ENCODE results near the gene C1QB.
A peak's percentile ranks its signal among the peaks of the same experiment; 100 is the strongest.
"Not testable (repeated sequence)": the region's sequence is repeated elsewhere in the genome, so short reads cannot be mapped to it uniquely, and the experiment has no call there.

C1QB gene

DNA sequence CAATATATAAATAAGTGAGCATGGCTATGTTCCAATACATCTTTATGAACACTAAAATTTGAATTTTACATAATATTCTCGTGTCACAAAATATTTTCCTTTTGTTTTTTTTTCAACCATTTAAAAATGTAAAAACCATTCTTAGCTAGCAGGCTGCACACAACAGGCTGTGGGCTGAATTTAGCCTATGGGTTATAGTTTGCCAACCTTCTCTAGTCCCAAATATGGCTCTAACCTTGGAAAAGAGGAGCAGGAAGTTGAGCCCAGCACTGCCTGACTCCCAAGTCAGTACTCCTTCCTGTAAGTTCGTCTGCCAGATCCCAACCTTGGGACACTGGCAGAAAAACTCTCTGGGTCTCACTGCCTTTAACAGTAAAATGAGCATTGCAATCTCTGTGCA lies 13.4 kb downstream of the C1QB start:
- ATAC-seq (no peak), DNase-seq (no peak)

DNA sequence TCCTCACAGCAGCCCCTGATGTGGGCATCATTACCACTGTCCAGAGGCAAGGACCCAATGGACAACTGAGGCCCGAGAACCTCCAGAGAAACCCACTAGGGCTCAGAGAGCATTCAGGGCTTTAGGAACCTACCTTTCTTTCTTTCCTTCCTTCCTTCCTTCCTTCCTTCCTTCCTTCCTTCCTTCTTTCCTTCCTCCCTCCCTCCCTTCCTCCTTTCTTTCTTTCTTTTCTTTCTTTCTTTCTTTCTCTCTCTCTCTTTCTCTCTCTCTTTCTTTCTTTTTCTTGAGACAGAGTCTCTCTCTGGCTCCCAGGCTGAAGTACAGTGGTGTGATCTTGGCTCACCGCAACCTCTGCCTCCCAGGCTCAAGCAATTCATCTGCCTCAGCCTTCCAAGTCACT lies 15.8 kb downstream of the C1QB start:
- not testable (repeated sequence) for DNase-seq, ATAC-seq

DNA sequence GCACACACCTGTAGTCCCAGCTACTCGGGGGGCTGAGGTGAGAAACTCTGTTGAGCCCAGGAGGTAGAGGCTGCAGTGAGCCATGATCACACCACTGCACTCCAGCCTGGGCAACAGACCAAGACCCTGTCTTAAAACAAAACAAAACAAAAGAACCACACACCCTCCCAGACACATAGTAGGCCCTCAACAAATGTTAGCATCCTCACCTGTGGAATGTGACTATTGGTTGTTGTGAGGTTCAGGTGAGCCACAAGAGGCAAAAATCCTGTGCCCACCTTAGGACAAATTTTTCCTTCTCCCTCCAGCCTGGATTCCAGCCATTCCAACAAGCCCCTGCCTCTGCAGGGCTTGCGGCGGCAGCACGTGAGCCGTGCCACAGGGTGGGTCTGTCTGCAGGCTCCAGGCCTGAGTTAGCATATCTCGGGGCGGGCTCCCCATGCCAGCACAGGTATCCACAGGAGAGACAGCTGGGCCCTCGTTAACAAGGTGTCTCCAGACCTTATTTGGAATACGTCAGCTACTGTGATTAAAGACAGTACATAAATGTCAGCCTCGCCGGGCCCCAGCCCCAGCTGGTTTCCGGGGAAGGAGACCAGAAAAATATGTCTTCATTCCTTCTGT lies 17.4 kb downstream of the C1QB start:
- no peak for ATAC-seq
- DNase-seq = no peak

DNA sequence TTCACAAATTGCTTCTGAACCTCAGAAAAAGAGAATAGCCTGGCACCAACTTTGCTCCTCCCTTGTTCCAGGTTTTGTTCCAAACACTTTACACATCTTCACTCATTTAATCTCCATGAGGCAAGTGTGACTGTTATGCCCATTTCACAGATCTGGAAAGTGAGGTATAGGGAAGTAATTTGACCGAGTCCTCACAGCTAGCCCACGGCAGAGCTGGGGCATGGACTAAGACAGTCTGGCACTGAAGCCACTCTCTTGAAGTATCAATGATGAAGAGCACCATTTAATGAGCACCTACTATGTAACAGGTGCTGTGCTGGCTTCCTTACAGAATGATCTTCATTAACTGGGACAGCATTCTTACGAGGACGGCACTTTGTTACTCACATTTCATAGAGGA lies 19.0 kb downstream of the C1QB start:
- DNase-seq (no peak), ATAC-seq (no peak)

DNA sequence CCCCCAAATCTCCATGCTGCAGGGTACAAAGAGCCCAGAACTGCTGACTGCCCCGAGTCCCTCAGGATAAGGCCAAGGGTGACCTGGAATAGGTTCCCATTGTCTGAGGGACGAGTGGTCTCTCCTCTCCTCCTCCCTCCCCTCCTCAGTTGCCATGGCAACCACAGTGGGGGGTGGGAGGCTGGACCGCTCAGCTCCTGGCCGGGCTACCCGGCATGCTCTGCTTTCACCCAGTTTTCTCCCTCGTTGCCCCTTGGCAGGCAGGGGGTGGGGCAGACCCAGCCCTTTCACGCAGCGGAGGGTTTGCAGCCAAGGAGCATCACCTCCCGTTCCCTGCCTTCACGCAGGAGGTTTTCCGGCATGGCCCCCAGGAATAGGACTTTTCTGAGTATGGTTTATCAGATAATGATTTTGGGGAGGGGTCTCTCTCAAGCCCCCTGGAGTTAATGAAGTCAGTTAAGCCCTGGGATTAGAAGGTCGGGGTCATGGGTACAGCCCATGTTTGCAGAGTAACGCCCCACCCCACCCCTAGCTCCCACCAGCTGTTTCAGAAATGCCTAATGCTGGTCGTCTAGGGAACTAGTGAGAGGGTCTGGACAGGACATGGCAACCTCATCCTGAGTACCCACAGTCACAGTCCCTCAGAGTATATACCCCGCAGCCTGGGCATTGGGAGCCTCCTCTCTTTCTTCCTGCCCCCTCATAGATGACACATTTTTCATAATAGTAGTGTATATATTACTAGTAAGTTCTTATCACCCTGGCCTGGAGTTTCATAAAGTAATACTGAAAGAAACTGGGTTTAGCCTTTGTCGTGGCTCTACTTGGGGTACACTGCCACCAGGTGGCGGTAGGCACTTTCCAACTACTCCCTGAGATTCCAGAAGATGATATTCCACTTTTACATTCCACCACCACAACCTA lies 20.7 kb downstream of the C1QB start:
- ATAC-seq = peak; percentile 71
- DNase-seq = peak; percentile 32

DNA sequence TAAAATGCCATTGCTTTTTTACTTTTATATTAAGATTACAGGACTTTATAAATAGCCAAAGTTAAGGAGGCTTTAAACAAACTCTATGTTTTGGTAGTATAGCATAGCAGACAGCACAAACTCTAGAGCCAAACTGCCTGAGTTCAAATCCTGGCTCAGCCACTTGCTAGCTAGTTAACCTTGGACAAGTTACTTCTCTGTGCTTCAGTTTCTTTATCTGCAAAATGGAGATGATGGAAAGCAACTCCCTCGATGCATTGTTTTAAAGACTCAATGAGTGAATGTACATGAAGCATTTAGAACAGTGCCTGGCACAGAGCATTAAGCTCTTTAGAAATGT lies 21.3 kb downstream of the C1QB start:
- ATAC-seq = no peak

DNA sequence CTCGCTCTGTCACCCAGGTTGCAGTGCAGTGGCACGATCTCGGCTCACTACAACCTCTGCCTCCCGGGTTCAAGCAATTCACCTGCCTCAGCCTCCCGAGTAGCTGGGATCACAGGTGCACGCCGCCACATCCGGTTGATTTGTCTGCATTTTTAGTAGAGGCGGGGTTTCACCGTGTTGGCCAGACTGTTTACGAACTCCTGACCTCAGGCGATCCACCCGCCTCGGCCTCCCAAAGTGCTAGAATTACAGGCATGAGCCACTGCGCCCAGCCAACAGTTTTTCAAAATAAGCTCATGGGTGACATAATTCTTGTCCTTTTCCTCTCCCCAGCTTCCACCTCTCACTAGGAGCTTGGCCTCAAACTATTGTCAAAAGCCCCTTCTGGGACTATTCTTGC lies 23.1 kb downstream of the C1QB start:
- ATAC-seq, DNase-seq: not testable (repeated sequence)

More for the DNA sequence above, 21.3 kb downstream of the C1QB start:
- no peak for DNase-seq

DNA sequence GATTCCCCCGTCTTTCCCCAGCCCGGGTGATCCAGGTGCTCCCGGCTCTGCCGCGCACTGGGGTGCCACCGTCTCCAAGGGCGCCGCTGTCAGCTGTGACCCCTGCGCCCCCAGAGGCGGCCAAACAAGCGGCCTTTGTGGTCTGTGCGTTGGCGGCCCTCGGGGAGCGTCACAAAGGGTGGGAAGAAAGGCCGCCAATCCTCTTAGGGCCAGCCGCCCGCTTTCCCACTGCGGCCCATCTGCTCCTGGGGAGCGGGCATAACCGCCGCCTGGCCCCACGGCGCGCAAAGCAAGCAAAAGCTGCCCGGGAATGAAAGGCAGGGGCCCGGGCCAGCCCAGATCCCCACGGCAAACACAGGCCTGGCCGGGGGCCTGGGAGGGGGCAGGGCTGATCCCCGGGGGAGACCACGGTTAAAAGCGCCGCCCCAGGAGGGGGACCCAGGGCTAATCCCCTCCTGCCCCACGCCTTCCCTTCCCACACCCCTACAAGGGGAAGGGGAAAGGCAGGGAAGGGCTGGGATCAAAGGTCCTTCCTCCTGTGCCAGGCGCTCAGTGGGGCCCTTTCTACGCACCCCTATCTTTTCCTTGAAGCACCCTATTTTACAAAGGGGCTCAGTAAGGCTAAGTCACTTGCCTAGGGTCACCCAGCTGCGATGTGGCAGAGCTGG lies 24.0 kb downstream of the C1QB start:
- DNase-seq (no peak), ATAC-seq (no peak)

DNA sequence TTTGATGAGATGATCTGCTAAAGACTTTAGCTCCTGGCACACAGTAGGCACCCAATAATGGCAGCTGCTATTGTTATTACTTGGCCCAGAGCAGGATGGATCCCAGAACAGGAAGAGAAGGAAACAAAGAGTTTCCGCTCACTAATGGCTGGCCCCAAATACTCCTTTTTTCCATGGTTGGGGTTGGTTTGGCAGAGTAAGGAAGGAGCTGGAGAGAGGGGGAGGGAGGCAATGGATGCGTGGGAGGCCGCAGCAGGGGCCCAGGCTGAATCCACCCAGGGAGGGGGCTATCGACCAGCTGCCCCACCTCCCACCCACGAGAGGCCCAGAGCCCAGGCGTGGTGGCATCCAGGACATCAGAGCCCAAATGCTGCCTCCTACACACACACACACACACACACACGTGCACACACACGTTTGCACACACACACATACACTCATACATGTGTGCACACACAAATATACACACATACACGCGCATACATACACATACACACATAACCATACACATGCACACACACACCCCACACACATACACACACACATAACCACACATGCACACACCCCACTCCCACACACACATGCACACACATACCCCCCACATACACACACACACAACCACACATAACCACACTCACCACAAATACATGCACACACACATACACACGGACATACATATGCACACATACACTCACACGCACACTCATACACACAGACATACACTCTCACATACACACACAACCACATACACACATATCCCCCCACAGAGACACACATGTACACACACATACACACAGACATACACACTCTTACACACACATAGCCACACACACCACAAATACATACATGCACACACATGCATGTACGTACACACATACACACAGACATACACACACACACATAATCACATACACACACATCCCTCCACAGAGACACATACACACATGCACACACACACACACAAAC lies 25.2 kb downstream of the C1QB start:
- no peak for DNase-seq
- ATAC-seq = no peak

DNA sequence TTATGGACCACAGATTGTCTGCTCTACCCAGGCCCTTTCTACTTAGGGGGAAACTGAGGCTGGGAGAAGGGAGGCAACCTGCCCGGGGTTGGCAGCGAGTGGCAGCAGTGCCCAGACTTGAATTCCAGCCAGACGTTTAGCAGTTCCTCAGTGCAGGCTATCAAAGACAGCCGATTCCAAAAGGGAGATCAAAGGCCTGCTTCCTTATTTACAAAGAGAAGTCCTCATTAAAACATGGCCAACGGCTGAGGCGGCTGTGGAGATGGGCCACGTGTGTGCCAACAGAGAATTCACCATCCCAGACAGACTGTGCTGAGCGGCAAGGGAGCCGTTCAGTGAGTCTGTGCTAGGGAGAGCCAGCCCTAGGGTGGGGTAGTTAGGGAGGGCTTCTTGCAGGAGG lies 27.7 kb downstream of the C1QB start:
- DNase-seq = no peak

DNA sequence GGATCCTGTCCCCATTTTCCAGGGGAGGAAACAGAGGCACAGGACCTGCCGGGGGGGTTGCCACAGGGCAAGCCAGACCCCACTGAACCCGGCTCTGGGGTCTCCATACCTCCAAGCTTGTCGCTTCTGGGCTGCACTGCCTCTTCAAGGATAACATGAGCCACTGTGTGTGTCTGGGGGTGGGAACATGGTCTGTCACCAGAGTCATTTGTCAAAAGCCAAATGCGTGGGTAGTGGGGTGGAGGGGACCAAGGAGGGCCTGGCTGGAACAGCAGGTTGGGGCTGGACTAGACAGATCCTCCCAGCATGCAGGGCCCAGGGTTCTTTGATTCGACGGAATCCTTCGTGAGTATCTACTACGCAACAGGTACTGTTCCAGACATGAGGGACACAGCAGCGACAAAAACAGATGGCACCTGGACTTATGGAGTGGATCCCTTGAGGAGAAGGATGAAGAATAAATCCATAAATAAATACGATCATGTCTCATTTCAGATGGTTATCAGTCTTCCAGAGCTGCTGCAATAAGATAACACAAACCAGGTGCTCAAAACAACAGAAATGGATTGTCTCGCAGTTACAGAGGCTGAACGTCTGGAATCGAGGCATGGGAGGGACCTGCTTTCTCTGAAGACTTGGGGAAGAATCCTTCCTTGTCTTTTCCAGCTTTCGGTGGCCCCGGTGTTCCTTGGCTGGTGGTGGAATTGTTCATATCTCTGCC lies 28.7 kb downstream of the C1QB start:
- ATAC-seq = no peak
- DNase-seq = no peak

More for the DNA sequence above, 27.7 kb downstream of the C1QB start:
- no peak for ATAC-seq

DNA sequence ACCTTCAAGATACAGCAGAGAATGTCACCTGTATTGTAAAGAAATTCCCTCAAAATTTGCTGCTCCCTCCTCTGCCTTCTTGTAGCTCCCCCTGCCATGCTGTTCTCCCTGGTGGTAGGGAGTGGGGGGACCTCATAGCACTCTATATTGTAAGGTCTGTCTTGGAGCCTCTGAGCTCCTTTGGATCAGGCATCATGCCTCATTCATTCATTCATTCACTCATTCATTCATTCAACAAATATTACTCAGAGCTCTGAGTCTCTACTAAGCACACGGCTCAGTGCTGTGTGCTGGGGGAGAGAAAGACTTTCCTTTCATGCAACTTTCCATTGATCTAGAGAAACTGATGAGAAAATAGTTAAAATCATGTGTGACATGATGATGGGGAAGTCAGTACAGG lies 30.5 kb downstream of the C1QB start:
- no peak for DNase-seq
- ATAC-seq = no peak

DNA sequence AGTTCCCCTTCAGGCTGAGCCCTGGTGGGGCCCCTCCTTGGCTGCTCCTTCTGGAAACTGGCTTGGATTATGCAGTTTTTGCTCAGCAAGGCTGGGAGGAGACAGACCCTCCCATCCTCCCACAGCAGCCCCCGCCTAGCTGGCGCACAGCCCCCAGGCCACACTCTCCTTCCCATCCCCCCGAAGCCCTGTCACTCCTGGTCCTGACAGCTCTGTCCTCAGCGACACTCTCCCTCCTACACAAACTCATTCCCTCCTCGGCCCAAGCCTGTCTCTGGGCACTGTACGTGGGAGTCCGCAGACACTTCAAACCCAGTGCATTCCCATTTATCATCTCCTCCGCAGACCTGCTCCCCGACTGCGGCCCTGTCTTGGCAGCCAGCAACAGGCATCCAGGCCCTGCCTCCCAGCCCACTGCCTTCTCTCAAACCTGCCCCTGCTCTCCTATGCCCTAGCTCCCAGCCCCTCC lies 32.6 kb downstream of the C1QB start:
- DNase-seq (no peak), ATAC-seq (no peak)

DNA sequence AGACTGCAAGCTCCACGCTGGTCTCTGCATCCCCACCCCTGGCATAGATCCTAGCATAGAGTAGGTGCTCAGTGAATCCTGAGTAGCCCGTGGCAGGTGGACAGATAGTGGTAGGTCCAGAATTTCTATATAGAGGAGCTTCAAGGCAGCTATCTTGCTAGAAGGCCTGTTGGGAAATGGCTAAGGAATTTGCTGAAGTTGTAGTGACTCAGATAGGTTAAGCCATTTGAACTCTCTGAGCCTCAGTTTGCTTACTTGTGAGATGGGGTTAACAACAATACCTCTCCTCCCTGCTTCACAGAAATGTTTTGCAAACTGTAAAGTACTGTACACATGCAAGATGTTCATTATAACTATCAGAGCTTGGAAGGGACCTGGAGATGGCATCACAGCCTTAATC lies 34.2 kb downstream of the C1QB start:
- ATAC-seq (no peak), DNase-seq (no peak)

DNA sequence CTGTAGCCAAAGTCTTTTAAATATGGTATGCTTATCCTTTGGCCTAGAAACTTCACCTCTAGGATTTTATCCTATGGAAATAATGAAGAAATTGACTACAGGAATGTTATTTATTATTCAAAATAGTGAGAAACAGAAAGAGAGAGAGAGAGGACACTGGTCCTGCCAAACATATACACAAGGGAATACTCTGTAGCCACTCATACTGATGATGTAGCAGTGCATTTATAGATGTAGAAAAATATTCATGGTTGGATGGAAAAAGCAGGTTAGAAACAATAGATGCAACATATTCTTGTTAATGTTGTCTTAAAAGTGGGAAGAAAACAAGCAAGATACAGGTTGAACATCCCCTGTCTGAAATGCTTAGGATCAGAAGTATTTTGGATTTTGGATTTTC lies 35.4 kb downstream of the C1QB start:
- no peak for ATAC-seq
- no peak for DNase-seq

DNA sequence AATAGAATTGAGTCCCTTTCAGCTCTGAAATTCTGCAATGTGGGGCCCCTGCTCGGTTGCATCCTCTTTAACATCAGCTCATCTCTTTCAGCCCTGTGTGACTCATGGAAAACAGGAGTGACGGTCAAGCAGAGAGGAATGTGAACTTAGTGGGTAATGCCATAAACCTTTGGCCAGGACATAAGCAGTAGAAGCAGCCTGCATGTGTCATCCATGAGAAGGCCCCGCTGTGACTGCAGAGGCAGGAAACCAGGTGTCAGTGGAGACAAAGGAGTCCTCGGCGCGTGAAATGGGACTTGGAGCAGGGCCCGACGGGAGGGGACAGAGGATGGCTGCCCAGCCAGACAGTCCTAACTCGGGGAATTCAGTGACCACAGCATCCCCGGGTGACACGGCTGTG lies 36.5 kb downstream of the C1QB start:
- ATAC-seq (no peak), DNase-seq (no peak)

DNA sequence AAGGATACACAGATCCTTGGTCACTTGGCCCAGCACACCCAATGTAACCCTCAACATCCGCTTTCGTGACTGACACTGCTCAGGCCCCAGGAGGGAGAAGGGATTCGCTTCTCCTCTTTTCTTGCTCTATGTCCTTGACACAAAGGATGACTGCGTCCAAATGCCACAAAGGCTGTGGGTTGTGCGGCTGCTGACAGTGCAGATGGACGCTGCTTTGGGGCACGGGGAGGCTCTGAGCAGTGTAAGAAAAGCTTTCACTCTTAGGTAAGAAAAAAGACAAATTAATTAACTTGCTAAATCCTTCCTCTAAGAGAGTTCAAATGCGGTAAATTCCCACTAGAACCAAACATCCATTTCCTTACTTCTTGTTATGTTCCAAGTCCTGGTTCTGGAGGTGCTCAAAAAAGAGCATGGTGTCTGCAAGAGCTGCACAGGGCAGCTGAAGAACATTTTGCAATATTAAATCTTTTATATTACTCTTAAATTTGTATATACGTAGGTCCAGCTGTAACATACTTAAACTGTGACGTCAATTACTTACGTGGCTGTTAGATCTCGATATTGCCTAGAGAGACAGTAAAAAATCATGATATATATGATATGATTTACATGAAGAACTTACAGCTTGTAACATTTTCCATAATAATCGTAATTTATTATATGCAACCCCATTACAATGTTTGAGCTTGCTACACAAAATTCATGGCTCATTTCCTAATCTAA lies 38.2 kb downstream of the C1QB start:
- no peak for ATAC-seq
- DNase-seq = no peak

DNA sequence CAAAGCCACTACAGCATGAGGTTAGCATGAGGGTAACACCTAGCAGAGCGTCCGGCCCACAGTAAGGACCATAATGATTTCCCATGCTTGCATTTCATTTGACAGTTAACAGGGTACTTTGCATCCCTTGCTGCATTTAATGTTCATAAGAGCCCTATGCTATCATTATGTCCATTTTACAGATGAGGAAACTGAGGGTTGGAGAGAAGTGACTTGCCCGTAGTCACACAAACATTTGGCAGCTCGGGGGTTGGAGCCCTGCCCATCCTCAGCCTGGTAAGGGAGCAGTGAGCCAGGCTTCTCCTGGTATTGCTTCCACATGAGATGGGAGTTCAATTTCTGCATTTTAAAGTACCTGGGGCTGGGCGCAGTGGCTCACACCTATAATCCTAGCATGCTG lies 41.1 kb downstream of the C1QB start:
- ATAC-seq (no peak), DNase-seq (no peak)

DNA sequence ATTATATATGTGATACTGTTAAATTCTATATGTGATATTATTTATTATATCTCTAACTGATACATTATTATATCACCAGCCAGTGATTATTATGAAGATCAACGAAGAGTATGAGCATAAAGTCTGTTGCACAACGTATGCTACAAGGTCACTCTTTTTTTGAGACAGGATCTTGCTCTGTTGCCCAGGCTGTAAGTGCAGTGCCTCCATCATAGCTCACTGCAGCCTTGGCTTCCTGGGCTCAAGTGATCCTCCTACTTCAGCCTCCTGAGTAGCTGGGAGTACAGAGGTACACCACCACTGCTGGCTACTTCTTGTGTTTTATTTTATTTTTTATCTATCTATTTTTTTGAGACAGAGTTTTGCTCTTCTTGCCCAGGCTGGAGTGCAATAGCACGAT lies 43.6 kb downstream of the C1QB start:
- DNase-seq (no peak), ATAC-seq (no peak)

DNA sequence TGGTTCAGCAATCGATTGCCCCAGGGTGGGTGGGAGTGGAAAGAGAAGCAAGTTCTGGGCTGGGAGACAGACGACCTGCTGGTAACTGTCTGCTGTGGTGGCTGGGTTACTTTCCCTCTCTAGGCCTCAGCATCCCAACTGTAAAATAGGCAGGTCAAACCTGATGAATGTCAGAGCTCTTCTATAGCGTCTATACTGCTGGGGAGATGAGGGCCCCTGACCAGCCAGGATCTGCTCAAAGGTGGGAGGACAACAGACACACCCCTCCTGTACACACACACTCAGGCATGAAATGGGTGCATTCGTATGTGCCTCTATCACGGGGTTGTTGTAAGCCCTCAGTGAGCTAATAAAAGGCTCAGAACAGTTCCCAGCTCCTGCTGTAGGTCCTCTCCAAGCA lies 44.9 kb downstream of the C1QB start:
- DNase-seq = no peak
- no peak for ATAC-seq

Data from stimulated activated naive CD8-positive, alpha-beta T cell treated with anti-CD3 and anti-CD28 coated beads, Interleukin-15, Interleukin-2, amounts not matched to agents 100 U/mL and 50 U/mL, for 24 hours (primary cell).